ENCODE data around the gene IGLON5.

Gene IGLON5

GRCh38 chr19:51321799-51322198 is 10.4 kb downstream of the IGLON5 start:
- in situ Hi-C loops (cut with HindIII; ENCODE audit: low sequenced_read_pairs) = no loop called here
- TF ChIP-seq, protein P1, sequence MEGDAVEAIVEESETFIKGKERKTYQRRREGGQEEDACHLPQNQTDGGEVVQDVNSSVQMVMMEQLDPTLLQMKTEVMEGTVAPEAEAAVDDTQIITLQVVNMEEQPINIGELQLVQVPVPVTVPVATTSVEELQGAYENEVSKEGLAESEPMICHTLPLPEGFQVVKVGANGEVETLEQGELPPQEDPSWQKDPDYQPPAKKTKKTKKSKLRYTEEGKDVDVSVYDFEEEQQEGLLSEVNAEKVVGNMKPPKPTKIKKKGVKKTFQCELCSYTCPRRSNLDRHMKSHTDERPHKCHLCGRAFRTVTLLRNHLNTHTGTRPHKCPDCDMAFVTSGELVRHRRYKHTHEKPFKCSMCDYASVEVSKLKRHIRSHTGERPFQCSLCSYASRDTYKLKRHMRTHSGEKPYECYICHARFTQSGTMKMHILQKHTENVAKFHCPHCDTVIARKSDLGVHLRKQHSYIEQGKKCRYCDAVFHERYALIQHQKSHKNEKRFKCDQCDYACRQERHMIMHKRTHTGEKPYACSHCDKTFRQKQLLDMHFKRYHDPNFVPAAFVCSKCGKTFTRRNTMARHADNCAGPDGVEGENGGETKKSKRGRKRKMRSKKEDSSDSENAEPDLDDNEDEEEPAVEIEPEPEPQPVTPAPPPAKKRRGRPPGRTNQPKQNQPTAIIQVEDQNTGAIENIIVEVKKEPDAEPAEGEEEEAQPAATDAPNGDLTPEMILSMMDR (IDR thresholded peaks at IDR 0.05; ENCODE audit: low read depth, low read length) = no peak
- no peak overlapping the region for H3K4me3 ChIP-seq (ENCODE audit: low read depth, low read length)
- no peak for DNase-seq (ENCODE audit: low read depth, low spot score)

- TF ChIP-seq, protein P1 (IDR thresholded peaks at IDR 0.05; ENCODE audit: low read depth, low read length) = no peak
- no peak for DNase-seq (ENCODE audit: low read depth, low spot score)
- in situ Hi-C loops (cut with HindIII; ENCODE audit: low sequenced_read_pairs) = no loop called here
These were observed 12.2 kb downstream of the IGLON5 start for GRCh38 chr19:51323481-51324166.

DNA sequence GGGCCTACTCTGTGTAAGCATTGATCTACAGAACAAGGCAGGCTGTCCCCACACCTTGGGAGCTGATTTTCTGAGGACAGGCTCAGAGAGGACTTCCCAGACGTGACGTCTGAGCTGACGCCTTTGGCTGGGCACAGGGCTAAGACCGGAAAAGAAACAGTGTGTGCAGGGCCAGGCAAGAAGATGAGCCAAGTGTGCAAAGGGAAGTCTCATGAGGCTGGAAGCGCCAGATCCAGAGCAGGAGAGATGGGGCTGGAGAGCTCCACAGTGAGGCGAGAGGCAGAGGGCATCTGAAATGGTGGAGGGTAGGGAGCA is 12.7 kb downstream of the IGLON5 start:
- in situ Hi-C loops (cut with HindIII; ENCODE audit: low sequenced_read_pairs) = no loop called here
- no peak for DNase-seq (ENCODE audit: low read depth, low spot score)
- TF ChIP-seq, protein P1 (IDR thresholded peaks at IDR 0.05; ENCODE audit: low read depth, low read length) = no peak
- no peak overlapping the region for H3K4me3 ChIP-seq (ENCODE audit: low read depth, low read length)

More at GRCh38 chr19:51323481-51324166, 12.2 kb downstream of the IGLON5 start:
- H3K4me3 ChIP-seq (ENCODE audit: low read depth, low read length) = no peak overlapping the region

DNA sequence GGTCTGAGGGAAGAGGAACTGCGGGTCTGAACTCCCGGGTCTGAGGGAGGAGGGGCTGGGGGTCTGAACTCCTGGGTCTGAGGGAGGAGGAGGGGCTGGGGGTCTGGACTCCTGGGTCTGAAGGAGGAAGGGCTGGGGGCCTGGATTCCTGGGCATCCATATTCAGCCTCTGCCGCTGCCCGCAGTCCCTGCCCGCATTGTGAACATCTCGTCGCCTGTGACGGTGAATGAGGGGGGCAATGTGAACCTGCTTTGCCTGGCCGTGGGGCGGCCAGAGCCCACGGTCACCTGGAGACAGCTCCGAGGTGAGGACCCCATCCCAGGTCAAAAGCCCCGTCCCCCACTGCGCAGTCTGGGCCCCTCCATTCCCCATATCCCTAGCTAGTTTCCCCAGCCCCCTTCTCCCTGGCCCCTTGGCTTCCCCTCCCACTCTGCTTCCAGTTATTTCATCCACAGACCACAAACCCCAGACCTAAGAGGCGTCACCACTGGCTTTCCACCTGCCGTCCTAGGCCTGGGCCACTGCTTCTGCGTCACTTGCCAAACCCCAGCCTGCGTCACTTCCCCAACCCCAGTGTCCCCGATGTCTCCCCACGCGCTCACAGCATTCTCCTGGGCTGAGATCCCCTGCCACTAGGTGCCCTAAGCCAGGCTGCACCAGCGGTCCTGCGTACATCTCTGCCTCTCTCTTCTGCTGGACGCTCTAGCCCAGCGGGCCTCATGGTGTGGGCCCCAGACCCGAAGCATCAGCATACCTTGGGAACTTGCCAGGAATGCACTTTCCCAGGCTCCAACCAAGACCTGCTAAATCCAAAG is 13.9 kb downstream of the IGLON5 start:
- H3K4me3 ChIP-seq (ENCODE audit: low read depth, low read length) = no peak overlapping the region

DNA sequence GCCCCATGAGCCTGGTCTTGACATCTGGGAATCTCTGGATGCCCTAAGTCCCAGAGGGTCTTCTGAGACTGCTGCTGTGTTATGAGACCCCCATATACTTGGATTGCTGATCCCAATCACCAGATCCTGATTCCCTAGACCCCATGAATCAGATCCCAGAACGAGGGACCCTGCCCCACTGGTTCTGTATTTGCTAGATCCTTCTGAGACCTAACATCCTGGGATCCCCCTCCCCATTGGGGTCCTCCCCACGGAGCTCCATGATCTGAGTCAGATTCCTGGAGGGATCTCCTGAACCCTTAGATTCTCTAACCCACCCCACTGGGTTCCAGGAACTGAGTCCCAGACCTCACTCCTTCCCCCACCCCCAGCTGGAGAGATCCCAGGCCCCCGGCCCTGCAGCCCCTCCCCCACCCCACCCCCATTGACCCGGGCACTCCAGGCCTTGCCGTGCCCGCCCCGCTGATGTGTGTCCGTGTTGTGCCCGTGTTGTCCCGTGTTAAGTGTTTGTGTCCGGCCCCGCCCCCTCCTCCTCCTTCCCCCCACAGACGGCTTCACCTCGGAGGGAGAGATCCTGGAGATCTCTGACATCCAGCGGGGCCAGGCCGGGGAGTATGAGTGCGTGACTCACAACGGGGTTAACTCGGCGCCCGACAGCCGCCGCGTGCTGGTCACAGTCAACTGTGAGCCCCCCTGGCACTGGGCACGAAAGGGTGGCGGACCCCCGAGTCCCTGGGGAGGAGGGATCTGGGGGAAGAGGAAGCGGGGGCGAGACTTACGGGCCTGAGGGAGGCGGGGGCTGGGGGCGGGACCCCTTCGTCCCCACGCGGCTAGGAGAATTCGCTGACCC is 15.0 kb downstream of the IGLON5 start:
- H3K4me3 ChIP-seq (ENCODE audit: low read depth, low read length) = no peak overlapping the region
- DNase-seq (ENCODE audit: low read depth, low spot score) = no peak
- in situ Hi-C loops (cut with HindIII; ENCODE audit: low sequenced_read_pairs) = no loop called here
- TF ChIP-seq, protein P1 (IDR thresholded peaks at IDR 0.05; ENCODE audit: low read depth, low read length) = no peak

More for the DNA sequence above, 13.9 kb downstream of the IGLON5 start:
- no peak for DNase-seq (ENCODE audit: low read depth, low spot score)
- TF ChIP-seq, protein P1 (IDR thresholded peaks at IDR 0.05; ENCODE audit: low read depth, low read length) = no peak
- in situ Hi-C loops (cut with HindIII; ENCODE audit: low sequenced_read_pairs) = no loop called here
